Kidney (tissue), 14 donors: ENCODE results near the gene SENP1. TPM values are rescaled to one million over a fixed set of nuclear protein-coding genes. Genes with fewer than 3 reads are reported as not detected.

Experiments used
- DNase-seq, 5 donors: peaks; one replicate each; pipeline ENCODE4 v3.0.0-alpha.2; 2013 to 2020
- FAIRE-seq: peaks from 2 replicates; lab custom pipeline; 2012; peaks lifted over from hg19 to GRCh38; lab: Jason Lieb, UNC
- H3K27ac ChIP-seq, 2 donors: one replicate each; pipeline ENCODE4 v1.7.0; 2013; ENCODE audit warnings: low read depth in 2 of 2, low read length in 2 of 2, inconsistent platforms in 1 of 2
- H3K27me3 ChIP-seq: one replicate; pipeline ENCODE4 v1.7.1; 2013; ENCODE audit warnings: low read length, inconsistent platforms; ENCODE audit not compliant: control insufficient read depth, insufficient read depth
- H3K36me3 ChIP-seq, 3 donors: one replicate each; pipeline versions ENCODE4 v1.7.0 to v1.7.1; 2013; ENCODE audit warnings: low read length in 3 of 3, control low read depth in 1 of 3, inconsistent platforms in 1 of 3; ENCODE audit not compliant: insufficient read depth in 3 of 3, control insufficient read depth in 2 of 3
- H3K4me1 ChIP-seq, 3 donors: one replicate each; pipeline versions ENCODE4 v1.7.0 to v1.7.1; 2013; ENCODE audit warnings: low read length in 3 of 3, inconsistent platforms in 1 of 3, low read depth in 1 of 3; ENCODE audit not compliant: control insufficient read depth in 2 of 3, insufficient read depth in 2 of 3
- H3K4me3 ChIP-seq, 3 donors: one replicate each; pipeline versions ENCODE4 v1.7.0 to v1.8.1; 2013; ENCODE audit warnings: low read length in 3 of 3, control low read depth in 1 of 3, inconsistent platforms in 1 of 3
- H3K9ac ChIP-seq, 3 donors: one replicate each; pipeline versions ENCODE4 v1.7.0 to v1.7.1; 2013; ENCODE audit warnings: low read length in 3 of 3, control low read depth in 1 of 3, inconsistent platforms in 1 of 3
- H3K9me3 ChIP-seq, 3 donors: one replicate each; pipeline versions ENCODE4 v1.7.0 to v1.7.1; 2013; ENCODE audit warnings: low read length in 3 of 3, control low read depth in 1 of 3, inconsistent platforms in 1 of 3; ENCODE audit not compliant: control insufficient read depth in 2 of 3, insufficient read depth in 1 of 3
- CTCF ChIP-seq: IDR thresholded peaks from 3 replicates; pipeline ENCODE4 v1.5.1; 2012; ENCODE audit warnings: mild to moderate bottlenecking, moderate library complexity, borderline replicate concordance; ENCODE audit not compliant: insufficient read depth; ENCODE audit errors: extremely low read depth
- intact Hi-C: fragments of 100-400 bp; cut with DNase I; formaldehyde crosslinking; loops from one replicate; pipeline ENCODE4 v1.11.1; 2022
- polyA plus RNA-seq: library from polyadenylated mRNA; stranded (reverse); fragments of 350-450 nt; fragmentation: Illumina TruSeq; extraction: RNeasy Lipid Tissue Mini Kit (QIAGEN cat#74804); gene quantifications from one replicate; pipeline ENCODE4 v1.2.3, GENCODE V29; 2014; ENCODE audit warnings: low read depth, low replicate concordance; ENCODE audit not compliant: insufficient read depth
- total RNA-seq: library from RNA; stranded (reverse); fragmentation: NEBNext Ultra II Directional; extraction: Animal tissue kit (Norgen Biotek cat#: 25700); gene quantifications from one replicate; pipeline ENCODE4 v1.2.1, GENCODE V29; 2021
- donor health status: control.
- donor health status: control.
- donor health status: control.
- donor health status: control.
- donor health status: control.
- donor health status: DM: yes; HTN: yes; CAD: no.
- donor health status: Normal renal cell carcinoma (clear cell type).

Gene SENP1
- total and polyA plus RNA-seq, 2 donors from 2014 or later = 3.5 to 19.4 TPM

- TF ChIP-seq CTCF = no peak
- Histone ChIP-seq H3K9me3 (no peaks in the 10 kb centered on the region), H3K27ac (no peak overlapping the region), H3K27me3 (no peaks in the 10 kb centered on the region), H3K4me3 (no peak overlapping the region), H3K9ac (no peak overlapping the region), H3K4me1 (no peaks in the 10 kb centered on the region), H3K36me3 (no peaks in the 10 kb centered on the region)
- intact Hi-C loops = no loop called here
- FAIRE-seq (no peak), DNase-seq (no peak)
These were observed 88.4 kb downstream of the SENP1 start for GRCh38 chr12:48017496-48017895.

- no peak overlapping the region for H3K4me3 ChIP-seq
- H3K36me3 ChIP-seq = no peaks in the 10 kb centered on the region
- FAIRE-seq = no peak
- no peaks in the 10 kb centered on the region for H3K9me3 ChIP-seq
- no peak overlapping the region for H3K9ac ChIP-seq
- no peak for TF ChIP-seq CTCF
- no peak overlapping the region for H3K27ac ChIP-seq
- no peaks in the 10 kb centered on the region for H3K27me3 ChIP-seq
- no peaks in the 10 kb centered on the region for H3K4me1 ChIP-seq
- intact Hi-C loops = no loop called here
- peak in 1 of 5 donors; percentile 5 for DNase-seq
These were observed 89.4 kb downstream of the SENP1 start for GRCh38 chr12:48016373-48017020.

GRCh38 chr12:48015954-48016353 lies 89.9 kb downstream of the SENP1 start:
- intact Hi-C loops = no loop called here
- H3K4me1 ChIP-seq = no peaks in the 10 kb centered on the region
- no peak for FAIRE-seq
- no peaks in the 10 kb centered on the region for H3K9me3 ChIP-seq
- TF ChIP-seq CTCF = no peak
- H3K9ac ChIP-seq = no peak overlapping the region
- no peaks in the 10 kb centered on the region for H3K36me3 ChIP-seq
- DNase-seq = no peak
- no peak overlapping the region for H3K27ac ChIP-seq
- H3K4me3 ChIP-seq = no peak overlapping the region
- H3K27me3 ChIP-seq = no peaks in the 10 kb centered on the region

- no peak for FAIRE-seq
These were observed 90.8 kb downstream of the SENP1 start for GRCh38 chr12:48015129-48015528.

More at GRCh38 chr12:48015129-48015528, 90.8 kb downstream of the SENP1 start:
- intact Hi-C loops = no loop called here
- H3K4me1 ChIP-seq = no peaks in the 10 kb centered on the region
- H3K4me3 ChIP-seq = no peak overlapping the region
- no peak for TF ChIP-seq CTCF
- H3K9ac ChIP-seq = no peak overlapping the region
- H3K9me3 ChIP-seq = no peaks in the 10 kb centered on the region
- no peak overlapping the region for H3K27ac ChIP-seq
- DNase-seq = no peak
- no peaks in the 10 kb centered on the region for H3K36me3 ChIP-seq
- no peaks in the 10 kb centered on the region for H3K27me3 ChIP-seq
